ENCODE data around the gene RAPGEF2.

The RAPGEF2 gene

DNA sequence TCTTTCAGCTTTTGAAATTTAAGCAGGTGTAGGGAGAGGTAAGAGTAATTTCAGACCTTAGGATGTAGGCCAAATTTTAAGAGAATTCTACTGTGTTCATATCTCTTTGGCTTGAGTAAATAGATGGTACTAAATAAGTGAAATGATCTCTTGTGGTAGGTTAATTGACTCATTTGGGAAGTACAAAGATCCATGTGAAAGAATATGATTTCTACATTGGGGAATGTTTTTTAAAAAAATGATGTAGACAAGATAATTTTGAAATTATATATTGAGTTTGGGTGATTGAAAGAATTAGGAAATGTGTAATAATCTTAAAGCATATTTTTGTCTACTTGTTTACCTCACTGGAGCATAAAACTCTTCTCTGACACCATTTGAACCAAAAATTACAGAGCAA is 35.6 kb downstream of the RAPGEF2 start:
- no peak overlapping the region for H3K9ac ChIP-seq (ENCODE audit: low read length)
- no peaks in the 10 kb centered on the region for H3K79me2 ChIP-seq (ENCODE audit: insufficient read depth, low read length)
- no peaks in the 10 kb centered on the region for H3K36me3 ChIP-seq (ENCODE audit: low read length)
- no peaks in the 10 kb centered on the region for H3K9me3 ChIP-seq (ENCODE audit: insufficient read depth, low read length)
- H4K20me1 ChIP-seq (ENCODE audit: low read depth, low read length): no peaks in the 10 kb centered on the region
- no peaks in the 10 kb centered on the region for H3F3A ChIP-seq (ENCODE audit: insufficient read depth)
- no peak overlapping the region for H3K4me3 ChIP-seq (ENCODE audit: insufficient read depth, low read length, poor library complexity, severe bottlenecking)
- no peaks in the 10 kb centered on the region for H3K27me3 ChIP-seq (ENCODE audit: low read length)
- H3K4me2 ChIP-seq (ENCODE audit: low read depth, low read length, poor library complexity, severe bottlenecking): no peak overlapping the region
- H2AFZ ChIP-seq (ENCODE audit: low read depth, low read length, severe bottlenecking): no peak overlapping the region
- H3K9me2 ChIP-seq (replicated peaks; ENCODE audit: insufficient read depth, low read length): no peaks in the 10 kb centered on the region
- TF ChIP-seq EZH2phosphoT487 (conservative IDR thresholded peaks at IDR 0.05; ENCODE audit: low read length): no peak
- TF ChIP-seq, protein P1, sequence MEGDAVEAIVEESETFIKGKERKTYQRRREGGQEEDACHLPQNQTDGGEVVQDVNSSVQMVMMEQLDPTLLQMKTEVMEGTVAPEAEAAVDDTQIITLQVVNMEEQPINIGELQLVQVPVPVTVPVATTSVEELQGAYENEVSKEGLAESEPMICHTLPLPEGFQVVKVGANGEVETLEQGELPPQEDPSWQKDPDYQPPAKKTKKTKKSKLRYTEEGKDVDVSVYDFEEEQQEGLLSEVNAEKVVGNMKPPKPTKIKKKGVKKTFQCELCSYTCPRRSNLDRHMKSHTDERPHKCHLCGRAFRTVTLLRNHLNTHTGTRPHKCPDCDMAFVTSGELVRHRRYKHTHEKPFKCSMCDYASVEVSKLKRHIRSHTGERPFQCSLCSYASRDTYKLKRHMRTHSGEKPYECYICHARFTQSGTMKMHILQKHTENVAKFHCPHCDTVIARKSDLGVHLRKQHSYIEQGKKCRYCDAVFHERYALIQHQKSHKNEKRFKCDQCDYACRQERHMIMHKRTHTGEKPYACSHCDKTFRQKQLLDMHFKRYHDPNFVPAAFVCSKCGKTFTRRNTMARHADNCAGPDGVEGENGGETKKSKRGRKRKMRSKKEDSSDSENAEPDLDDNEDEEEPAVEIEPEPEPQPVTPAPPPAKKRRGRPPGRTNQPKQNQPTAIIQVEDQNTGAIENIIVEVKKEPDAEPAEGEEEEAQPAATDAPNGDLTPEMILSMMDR (IDR thresholded peaks at IDR 0.05; ENCODE audit: insufficient read depth, low read length, poor library complexity, severe bottlenecking): no peak
- H3K27ac ChIP-seq (ENCODE audit: low read depth, low read length): no peak overlapping the region

DNA sequence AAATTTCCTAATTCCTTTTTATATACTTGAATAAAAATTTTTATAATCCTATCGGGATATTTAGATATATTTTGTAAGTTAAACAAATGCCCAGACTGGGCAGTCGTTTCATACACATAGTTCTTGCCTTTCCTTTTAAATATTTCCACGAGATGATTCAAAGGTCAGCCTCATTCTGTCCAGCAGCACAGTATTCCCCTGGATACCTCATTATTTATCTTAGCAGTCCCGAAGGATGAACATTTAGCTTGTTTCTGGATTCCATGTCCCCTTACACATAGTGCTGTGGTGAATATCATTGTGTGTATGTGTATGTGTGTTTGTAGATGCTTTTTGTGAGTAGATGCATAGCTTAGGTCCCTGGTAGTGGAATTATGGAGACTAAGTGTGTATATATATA is 38.3 kb downstream of the RAPGEF2 start:
- no peaks in the 10 kb centered on the region for H4K20me1 ChIP-seq (ENCODE audit: low read depth, low read length)
- no peaks in the 10 kb centered on the region for H3K79me2 ChIP-seq (ENCODE audit: insufficient read depth, low read length)
- H3K36me3 ChIP-seq (ENCODE audit: low read length): no peaks in the 10 kb centered on the region
- H3K9me2 ChIP-seq (replicated peaks; ENCODE audit: insufficient read depth, low read length): no peaks in the 10 kb centered on the region
- H3K4me3 ChIP-seq (ENCODE audit: insufficient read depth, low read length, poor library complexity, severe bottlenecking): no peak overlapping the region
- no peaks in the 10 kb centered on the region for H3K27me3 ChIP-seq (ENCODE audit: low read length)
- no peaks in the 10 kb centered on the region for H3K9me3 ChIP-seq (ENCODE audit: insufficient read depth, low read length)
- no peak overlapping the region for H2AFZ ChIP-seq (ENCODE audit: low read depth, low read length, severe bottlenecking)
- H3F3A ChIP-seq (ENCODE audit: insufficient read depth): no peaks in the 10 kb centered on the region
- H3K9ac ChIP-seq (ENCODE audit: low read length): no peak overlapping the region
- no peak overlapping the region for H3K4me2 ChIP-seq (ENCODE audit: low read depth, low read length, poor library complexity, severe bottlenecking)
- no peak overlapping the region for H3K27ac ChIP-seq (ENCODE audit: low read depth, low read length)
- no peak for TF ChIP-seq EZH2phosphoT487 (conservative IDR thresholded peaks at IDR 0.05; ENCODE audit: low read length)
- TF ChIP-seq, protein P1 (IDR thresholded peaks at IDR 0.05; ENCODE audit: insufficient read depth, low read length, poor library complexity, severe bottlenecking): no peak

DNA sequence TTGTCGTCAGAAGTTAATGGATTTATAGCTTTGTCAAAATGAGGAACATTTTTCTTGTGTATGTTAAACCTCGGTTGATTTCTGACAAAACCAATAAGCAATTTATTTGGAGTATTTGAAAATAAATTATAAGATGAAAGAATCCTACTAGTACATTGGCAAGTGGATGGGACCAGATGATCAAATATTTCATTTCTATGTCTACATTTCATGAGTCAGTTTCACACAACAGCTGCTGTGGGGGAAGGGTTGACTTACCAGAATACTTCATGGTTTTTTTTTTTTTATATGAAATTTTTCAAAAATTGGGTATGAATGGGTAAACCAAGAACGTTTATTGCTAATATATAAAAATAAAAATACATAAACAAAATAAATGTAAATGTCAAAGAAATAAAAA is 39.4 kb downstream of the RAPGEF2 start:
- Histone ChIP-seq H3K9me2 (replicated peaks; ENCODE audit: insufficient read depth, low read length) (no peaks in the 10 kb centered on the region), H2AFZ (ENCODE audit: low read depth, low read length, severe bottlenecking) (no peak overlapping the region), H3K9me3 (ENCODE audit: insufficient read depth, low read length) (no peaks in the 10 kb centered on the region), H3K4me3 (ENCODE audit: insufficient read depth, low read length, poor library complexity, severe bottlenecking) (no peak overlapping the region), H3K27ac (ENCODE audit: low read depth, low read length) (no peak overlapping the region), H3K27me3 (ENCODE audit: low read length) (no peaks in the 10 kb centered on the region), H3K9ac (ENCODE audit: low read length) (no peak overlapping the region), H3F3A (ENCODE audit: insufficient read depth) (no peaks in the 10 kb centered on the region), H3K4me2 (ENCODE audit: low read depth, low read length, poor library complexity, severe bottlenecking) (no peak overlapping the region), H3K36me3 (ENCODE audit: low read length) (no peaks in the 10 kb centered on the region), H3K79me2 (ENCODE audit: insufficient read depth, low read length) (no peaks in the 10 kb centered on the region), H4K20me1 (ENCODE audit: low read depth, low read length) (0 out of 2 replicates have a peak, but pooled peaks cover 3% of the 10 kb centered on the region)
- no peak for TF ChIP-seq EZH2phosphoT487 (conservative IDR thresholded peaks at IDR 0.05; ENCODE audit: low read length)
- TF ChIP-seq, protein P1 (IDR thresholded peaks at IDR 0.05; ENCODE audit: insufficient read depth, low read length, poor library complexity, severe bottlenecking): no peak
